HEK293 (cell line): ENCODE results near the gene GMPS.

Source experiments
- CTCF ChIA-PET: fragments of 350-600 bp; formaldehyde crosslinking; extraction: SDS; loops from one replicate; lab custom pipeline; 2021; ENCODE audit warnings: antibody characterized with exemption; lab: Yijun Ruan, JAX
- POLR2A ChIA-PET: fragments of 300-600 bp; formaldehyde crosslinking; extraction: SDS; loops from one replicate; lab custom pipeline; 2020; ENCODE audit warnings: antibody characterized with exemption, inconsistent platforms; lab: Yijun Ruan, JAX
- H3K27ac ChIP-seq: fragments of 200-500 bp; sonication (Bioruptor generic); 2 replicates; pipeline ENCODE4 v1.5.1; 2014; ENCODE audit warnings: low read depth, low read length, control low read depth, inconsistent platforms; ENCODE audit errors: extremely low read depth
- H3K36me3 ChIP-seq, 2 experiments: fragments of 200-500 bp in 1 of 2; sonication (Bioruptor generic) in 1 of 2; 1 replicate in 1 of 2; 2 replicates in 1 of 2; pipeline ENCODE4 v1.5.1; 2014 to 2017; ENCODE audit warnings: inconsistent platforms in 2 of 2, low read length in 2 of 2; ENCODE audit not compliant: control insufficient read depth in 2 of 2, insufficient read depth in 1 of 2
- H3K4me1 ChIP-seq: fragments of 200-500 bp; sonication (Bioruptor generic); 2 replicates; pipeline ENCODE4 v1.5.1; 2014; ENCODE audit warnings: mild to moderate bottlenecking, low read length, inconsistent platforms; ENCODE audit not compliant: control insufficient read depth, insufficient read depth
- H3K4me3 ChIP-seq: 2 replicates; pipeline ENCODE4 v1.5.1; 2011; ENCODE audit warnings: low read depth, mild to moderate bottlenecking, control low read depth, low read length, moderate library complexity
- H3K9me3 ChIP-seq: fragments of 200-500 bp; sonication (Bioruptor generic); 2 replicates; pipeline ENCODE4 v1.5.1; 2014; ENCODE audit warnings: low read depth, low read length, inconsistent platforms; ENCODE audit not compliant: control insufficient read depth, insufficient read depth
- OSR2 ChIP-seq: fragments of 450-650 bp; formaldehyde crosslinking; IDR thresholded peaks from 2 replicates; pipeline ENCODE4 v1.5.1; 2016; ENCODE audit warnings: missing biosample characterization, missing genetic modification characterization
- PRDM2 ChIP-seq: fragments of 450-650 bp; formaldehyde crosslinking; IDR thresholded peaks from 2 replicates; pipeline ENCODE4 v1.5.1; 2016; ENCODE audit warnings: missing biosample characterization, missing genetic modification characterization, borderline replicate concordance
- RBAK ChIP-seq: fragments of 450-650 bp; formaldehyde crosslinking; IDR thresholded peaks from 2 replicates; pipeline ENCODE4 v1.5.1; 2016; ENCODE audit warnings: missing biosample characterization, missing genetic modification characterization
- SCRT1 ChIP-seq: fragments of 450-650 bp; formaldehyde crosslinking; IDR thresholded peaks from 2 replicates; pipeline ENCODE4 v1.5.1; 2016; ENCODE audit warnings: missing biosample characterization, missing genetic modification characterization, borderline replicate concordance
- TCF7L2 ChIP-seq: IDR thresholded peaks from 2 replicates; pipeline ENCODE4 v1.6.1; 2011; ENCODE audit warnings: low read depth, mild to moderate bottlenecking, inconsistent platforms, low read length, moderate library complexity, borderline replicate concordance
- ZBTB11 ChIP-seq: fragments of 450-650 bp; formaldehyde crosslinking; conservative IDR thresholded peaks from 2 replicates; pipeline ENCODE4 v1.5.1; 2016; ENCODE audit warnings: low read depth, missing biosample characterization, missing genetic modification characterization
- ZFHX2 ChIP-seq: fragments of 450-650 bp; formaldehyde crosslinking; conservative IDR thresholded peaks from 2 replicates; pipeline ENCODE4 v1.5.1; 2016; ENCODE audit warnings: missing biosample characterization, missing genetic modification characterization
- ZNF121 ChIP-seq: fragments of 450-650 bp; formaldehyde crosslinking; IDR thresholded peaks from 2 replicates; pipeline ENCODE4 v1.5.1; 2016; ENCODE audit warnings: missing biosample characterization, missing genetic modification characterization
- ZNF132 ChIP-seq: fragments of 450-650 bp; formaldehyde crosslinking; IDR thresholded peaks from 2 replicates; pipeline ENCODE4 v1.5.1; 2017; ENCODE audit warnings: missing biosample characterization, missing genetic modification characterization, borderline replicate concordance
- ZNF302 ChIP-seq: fragments of 450-650 bp; formaldehyde crosslinking; IDR thresholded peaks from 2 replicates; pipeline ENCODE4 v1.5.1; 2016; ENCODE audit warnings: missing biosample characterization, missing genetic modification characterization, low read depth
- ZNF324 ChIP-seq: fragments of 450-650 bp; formaldehyde crosslinking; IDR thresholded peaks from 2 replicates; pipeline ENCODE4 v1.5.1; 2016; ENCODE audit warnings: missing biosample characterization, missing genetic modification characterization
- ZNF555 ChIP-seq: fragments of 450-650 bp; formaldehyde crosslinking; conservative IDR thresholded peaks from 2 replicates; pipeline ENCODE4 v1.5.1; 2017; ENCODE audit warnings: missing biosample characterization, mild to moderate bottlenecking, missing genetic modification characterization, inconsistent platforms
- ZNF626 ChIP-seq: fragments of 450-650 bp; sonication (Bioruptor Pico); formaldehyde crosslinking; IDR thresholded peaks from 2 replicates; pipeline ENCODE4 v1.5.1; 2018; ENCODE audit warnings: missing biosample characterization, missing genetic modification characterization, inconsistent platforms
- ZNF704 ChIP-seq: fragments of 450-650 bp; formaldehyde crosslinking; IDR thresholded peaks from 2 replicates; pipeline ENCODE4 v1.5.1; 2016; ENCODE audit warnings: missing biosample characterization, missing genetic modification characterization
- ZNF76 ChIP-seq: fragments of 450-650 bp; formaldehyde crosslinking; IDR thresholded peaks from 2 replicates; pipeline ENCODE4; 2016; ENCODE audit warnings: low read depth, missing biosample characterization, missing genetic modification characterization, borderline replicate concordance

Gene GMPS

GRCh38 chr3:155991847-155992246 is 121.4 kb downstream of the GMPS start:
- ChIA-PET CTCF (interaction anchor here (0.6 to 0.7 kb wide), 2 partner anchors 482 to 520 kb away, joined by 3 read pairs; no protein-coding TSS in a partner anchor), POLR2A (no interaction called here)
- TF ChIP-seq RBAK (tag by site-specific recombination) (no peak), OSR2 (no peak), ZNF302 (tag by site-specific recombination) (no peak), ZBTB11 (tag by site-specific recombination) (no peak), ZNF555 (tag by site-specific recombination) (no peak), ZNF626 (tag by site-specific recombination) (no peak), PRDM2 (tag by site-specific recombination) (no peak), TCF7L2 (no peak), ZNF121 (no peak), ZNF324 (no peak), SCRT1 (tag by site-specific recombination) (no peak), ZFHX2 (no peak), ZNF132 (tag by site-specific recombination) (no peak), ZNF704 (no peak), ZNF76 (tag by site-specific recombination) (no peak)
- H3K4me1 ChIP-seq = no peaks in the 10 kb centered on the region
- H3K36me3 ChIP-seq = no peaks in the 10 kb centered on the region
- no peak overlapping the region for H3K27ac ChIP-seq
- no peaks in the 10 kb centered on the region for H3K9me3 ChIP-seq
- H3K4me3 ChIP-seq = no peak overlapping the region
